GM21447 (cell line): ENCODE results near the gene TMA7B.

Experiments
- ATAC-seq: cut with Tn5 transposase; IDR thresholded peaks from one replicate; pipeline ENCODE4 v1.9.1; 2021; ENCODE audit not compliant: unreplicated experiment

Gene TMA7B

DNA sequence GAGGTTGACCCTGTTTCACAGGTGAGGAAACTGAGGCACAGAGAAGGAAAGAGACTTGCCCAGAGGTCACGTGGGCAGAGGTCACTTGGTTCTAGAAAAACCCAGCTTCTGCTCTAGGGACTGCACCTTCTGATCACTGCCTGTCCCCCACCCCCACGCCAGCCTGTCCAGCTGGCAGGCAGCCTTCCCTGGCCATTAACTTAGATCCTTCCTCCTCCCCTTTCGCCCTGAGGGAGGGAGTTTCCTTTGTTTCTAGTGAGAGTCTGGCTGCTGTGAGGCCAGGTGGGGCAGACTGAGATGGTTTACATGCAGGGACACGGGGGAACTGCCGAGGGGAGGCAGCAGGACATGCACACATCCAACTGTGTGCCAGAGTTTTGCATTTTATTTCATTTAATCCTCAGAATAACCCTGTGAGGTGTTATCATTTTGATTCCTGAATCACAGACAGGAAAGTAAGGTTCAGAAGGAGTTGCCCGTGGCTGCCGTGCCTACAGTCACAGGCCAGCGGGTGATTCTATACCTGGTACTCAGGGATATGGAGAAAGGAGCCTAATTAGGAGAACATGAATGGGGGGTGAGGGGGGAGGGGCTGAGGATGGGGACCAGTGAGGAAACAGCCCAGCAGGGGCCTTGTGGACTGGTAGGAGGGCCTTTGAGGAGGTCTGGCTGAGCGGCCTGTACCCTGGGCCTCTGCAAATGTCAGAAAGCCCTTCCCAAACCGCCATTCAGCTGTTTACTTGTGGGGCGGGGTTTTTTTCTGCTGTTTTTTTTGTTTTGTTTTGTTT lies 37.9 kb downstream of the TMA7B start:
- ATAC-seq, result no peak

DNA sequence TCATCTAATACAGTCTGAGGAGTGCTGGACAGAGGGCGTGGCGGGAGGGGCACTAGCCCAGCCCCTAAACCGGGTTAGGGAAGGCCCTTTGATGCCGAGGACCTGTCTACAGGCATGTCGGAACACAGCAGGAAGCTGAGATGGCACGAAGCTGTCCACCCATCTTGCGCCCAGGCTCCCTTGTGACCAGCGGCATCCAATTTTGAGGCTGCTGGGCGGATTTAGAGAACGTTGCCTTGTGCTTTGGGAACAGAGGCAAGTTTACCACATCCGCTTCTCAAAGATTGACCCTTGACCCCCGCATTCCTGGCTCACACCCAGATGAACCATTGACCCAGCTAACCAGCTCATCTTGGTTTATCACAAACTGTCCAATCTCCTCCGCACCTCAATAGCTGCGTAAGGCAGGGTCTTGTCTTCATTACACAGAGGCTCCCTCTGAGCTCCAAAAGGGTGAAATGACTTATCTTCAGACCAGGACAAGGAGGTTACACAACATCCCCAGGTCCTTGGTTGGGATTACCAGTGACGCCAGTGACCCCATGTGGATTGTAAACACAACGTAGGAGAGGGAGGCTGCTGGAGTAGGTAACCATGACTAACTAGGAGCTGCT lies 39.1 kb downstream of the TMA7B start:
- ATAC-seq, result no peak

DNA sequence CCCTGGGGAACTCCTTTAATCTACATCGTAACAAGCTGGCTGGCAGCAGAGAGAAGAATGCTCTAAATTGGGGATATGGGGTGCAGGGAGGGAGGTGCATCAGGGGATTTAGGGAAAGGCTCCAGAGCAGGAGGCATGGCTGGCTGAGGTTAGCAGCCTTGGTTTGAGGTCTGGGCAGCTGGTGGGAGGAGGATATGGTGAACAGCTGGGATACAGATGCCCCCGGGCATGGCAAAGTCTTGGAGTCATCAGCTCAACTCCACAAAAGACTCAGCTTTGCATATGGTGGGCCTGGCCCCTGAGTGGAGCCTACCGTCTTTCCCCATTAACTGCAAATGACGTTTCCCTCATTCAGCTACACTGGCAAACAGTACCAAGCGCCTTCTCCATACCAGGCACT lies 40.0 kb downstream of the TMA7B start:
- ATAC-seq, result no peak

DNA sequence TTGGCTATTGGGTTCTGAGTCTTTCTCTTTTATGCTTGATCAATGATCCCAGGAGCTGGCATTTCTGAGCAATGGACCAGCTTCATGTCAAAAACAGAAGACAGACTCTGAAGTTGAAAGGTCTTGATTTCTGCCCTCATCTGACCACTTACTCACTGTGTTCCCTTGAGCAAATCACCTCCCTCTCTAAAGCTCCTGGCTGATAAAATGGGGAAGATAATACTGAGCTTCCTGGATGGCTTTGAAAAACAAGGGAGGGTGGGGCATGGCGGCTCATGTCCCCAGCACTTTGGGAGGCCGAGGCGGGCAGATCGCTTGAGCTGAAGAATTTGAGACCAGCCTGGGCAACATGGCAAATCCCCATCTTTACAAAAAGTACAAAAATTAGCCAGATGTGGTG lies 40.9 kb downstream of the TMA7B start:
- ATAC-seq, result no peak

DNA sequence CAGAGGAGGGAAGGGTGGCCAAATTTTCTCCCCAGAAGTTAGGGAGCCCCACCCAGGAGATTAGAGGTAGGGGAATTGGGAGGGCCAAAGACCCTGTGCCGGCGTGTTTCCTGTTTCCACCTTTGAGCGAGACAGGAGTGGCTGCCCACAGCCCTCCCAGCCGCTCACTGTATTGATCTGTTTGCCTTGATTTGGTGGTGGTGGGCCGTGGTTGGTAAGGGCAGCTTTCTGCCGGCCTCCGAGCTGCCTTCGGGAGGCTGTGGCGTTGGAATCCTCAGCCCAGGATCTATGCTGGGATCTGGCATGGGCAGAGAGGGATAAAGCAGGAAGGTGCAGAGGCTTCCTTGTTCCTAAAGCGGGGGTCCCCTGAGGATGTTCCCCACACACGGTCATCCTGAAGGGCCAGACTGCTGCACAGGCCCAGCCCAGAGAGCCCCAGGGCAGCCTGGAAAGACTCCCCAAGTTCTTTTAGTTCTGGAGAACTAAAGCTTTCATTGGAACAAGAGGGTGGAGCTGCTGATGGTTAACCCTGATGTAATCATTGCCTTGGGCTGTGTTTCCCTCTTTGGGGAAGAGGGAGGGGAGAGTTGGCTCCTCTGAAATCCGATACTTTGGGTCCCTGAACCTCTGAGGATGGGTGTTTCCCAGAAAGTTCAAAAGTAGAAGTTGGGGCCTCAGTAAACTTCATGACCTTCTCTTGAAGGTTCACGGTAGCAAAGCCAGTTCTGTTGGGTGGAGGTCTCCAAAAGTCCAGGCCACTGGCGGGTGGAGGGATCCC lies 41.8 kb downstream of the TMA7B start:
- ATAC-seq, result no peak

DNA sequence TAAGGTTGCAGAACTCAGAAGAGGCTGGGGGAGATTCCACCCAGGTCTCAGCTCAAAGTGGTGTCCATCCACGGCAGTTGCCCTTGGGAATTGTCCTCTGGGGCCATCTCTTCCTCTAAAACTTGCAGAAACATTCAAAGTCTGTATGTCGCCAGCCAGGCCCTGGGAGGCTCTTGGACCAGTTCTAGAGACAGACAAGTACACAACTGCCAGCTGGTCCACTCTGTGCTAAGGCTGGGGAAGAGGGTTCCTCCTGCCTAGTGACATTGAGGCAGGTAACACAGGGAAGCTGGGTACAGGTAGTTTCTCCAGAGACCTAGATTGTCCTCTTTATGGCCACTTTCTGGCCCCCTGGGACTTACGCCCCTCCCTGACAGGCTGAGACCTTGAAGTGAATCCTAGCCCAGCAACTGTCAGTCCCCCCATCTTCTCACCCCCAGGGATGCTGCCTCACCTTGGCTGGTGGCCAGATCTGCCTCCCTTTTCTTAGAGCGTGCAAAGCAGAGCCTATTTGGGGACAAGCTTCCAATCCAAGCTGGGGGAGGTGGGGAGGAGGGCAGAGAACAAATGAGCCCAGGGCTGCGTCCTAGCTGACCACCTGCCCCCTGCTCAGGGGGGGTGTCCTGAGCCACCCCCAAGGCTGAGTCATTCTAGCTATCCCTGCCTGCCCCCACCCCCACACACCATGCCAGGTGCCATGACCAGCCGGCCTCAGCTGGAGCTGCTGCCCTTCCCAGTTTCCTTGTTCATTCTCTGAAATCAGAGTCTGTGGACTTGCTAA lies 42.9 kb downstream of the TMA7B start:
- ATAC-seq, result no peak

DNA sequence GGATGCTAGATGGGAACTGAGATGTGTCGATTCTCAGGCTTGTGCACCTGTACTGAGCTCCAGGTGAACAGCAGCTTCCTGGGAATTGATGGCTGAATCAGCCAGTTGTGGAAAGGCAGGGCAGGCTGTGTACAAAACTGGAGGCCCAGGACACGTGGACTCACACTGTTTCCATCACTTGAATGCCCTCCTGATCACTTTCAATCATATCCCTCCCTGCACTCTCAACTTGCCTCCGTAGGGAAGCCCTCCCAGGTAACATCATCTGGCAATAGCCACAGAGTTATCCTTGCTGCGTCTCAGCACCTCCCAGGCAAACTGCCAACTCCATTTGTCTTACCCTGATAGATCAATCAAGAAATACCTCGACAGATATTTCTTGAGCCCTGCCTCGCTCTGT lies 44.6 kb downstream of the TMA7B start:
- ATAC-seq, result no peak

DNA sequence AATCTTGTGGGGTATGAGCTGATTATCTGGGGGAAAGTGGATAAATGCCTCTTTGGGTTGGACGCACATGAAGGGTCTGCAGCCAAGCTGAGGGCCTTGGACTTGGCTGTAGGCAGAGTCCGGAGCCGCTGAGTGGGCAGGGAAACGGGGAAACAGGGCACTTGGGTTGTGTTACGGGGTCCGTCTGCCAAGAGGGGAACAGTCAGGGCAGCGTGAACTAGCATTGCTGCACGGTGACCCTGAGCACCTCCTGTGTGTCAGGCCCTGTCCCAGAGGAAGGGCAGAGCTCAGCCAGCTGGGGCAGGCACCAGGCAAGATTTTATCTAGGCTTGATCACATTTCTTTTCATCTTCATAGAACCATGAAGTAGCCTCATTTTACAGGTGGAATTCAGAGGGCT lies 46.4 kb downstream of the TMA7B start:
- ATAC-seq, result no peak

DNA sequence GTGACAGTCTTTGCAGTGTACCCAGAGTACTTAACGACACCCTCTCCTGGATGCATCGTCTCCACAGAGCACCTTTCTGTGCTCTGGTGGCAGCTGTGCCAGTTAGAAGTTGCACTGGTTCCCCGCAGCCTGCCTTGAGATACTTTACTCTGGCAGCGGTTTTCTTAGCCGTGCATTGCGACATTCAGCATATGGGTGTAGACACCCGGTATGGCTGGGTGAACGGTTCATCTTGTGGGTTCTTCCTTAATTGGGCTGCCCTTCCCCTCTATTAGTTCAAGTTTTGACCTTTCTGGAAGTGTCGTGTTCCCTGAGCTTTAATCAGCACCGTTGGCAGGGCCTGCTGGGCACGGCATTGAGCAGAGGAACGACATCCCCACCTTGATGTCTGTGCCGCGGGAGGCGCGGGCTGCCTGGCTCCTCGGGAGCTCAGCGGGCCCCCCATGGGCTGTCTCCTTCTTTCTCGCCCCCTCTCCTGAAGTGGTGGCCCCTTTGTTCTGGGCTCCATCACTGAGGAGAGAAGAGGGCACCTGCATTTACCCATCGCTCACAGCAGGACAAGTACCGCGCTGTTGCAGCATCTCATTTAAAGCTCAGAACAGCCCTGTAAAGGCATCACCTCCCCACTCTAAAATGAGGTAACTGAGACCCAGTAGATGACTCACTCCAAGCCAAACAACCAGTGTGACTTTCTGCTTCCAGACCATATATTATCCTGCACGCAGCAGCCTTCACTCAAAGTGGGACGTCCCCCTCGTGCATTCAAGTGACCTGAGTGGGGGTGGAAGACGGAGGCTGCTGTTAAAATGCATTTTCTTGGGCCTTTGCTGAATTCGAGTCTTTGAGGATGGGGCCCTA lies 47.9 kb downstream of the TMA7B start:
- ATAC-seq, result no peak

DNA sequence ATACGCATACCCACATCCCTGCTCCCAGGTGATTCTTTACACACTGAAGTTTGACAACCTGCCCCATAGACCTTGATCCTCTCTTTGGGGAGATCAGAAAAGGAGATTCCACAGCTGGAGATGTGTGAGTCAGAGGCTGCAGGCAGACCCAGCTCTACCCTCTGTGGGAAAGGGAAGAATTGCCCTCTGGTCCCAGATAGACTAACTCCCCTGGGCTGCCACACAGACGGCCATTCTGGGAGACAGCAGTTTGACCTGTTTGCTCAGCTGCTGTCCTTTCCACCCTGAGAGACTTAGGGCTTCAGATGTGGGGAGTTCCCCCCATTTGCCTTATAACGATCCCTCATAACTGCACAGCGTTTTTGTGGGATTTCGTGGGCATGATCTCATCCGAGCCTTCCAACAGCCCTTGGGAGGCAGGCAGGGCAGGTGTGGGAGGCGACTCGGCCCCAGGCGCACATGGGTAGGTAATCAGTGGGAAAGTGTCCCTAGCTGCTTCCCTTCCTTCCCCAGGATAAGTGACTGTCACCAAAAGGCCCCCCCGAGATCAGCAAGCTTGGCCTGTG lies 48.6 kb downstream of the TMA7B start:
- ATAC-seq, result no peak

DNA sequence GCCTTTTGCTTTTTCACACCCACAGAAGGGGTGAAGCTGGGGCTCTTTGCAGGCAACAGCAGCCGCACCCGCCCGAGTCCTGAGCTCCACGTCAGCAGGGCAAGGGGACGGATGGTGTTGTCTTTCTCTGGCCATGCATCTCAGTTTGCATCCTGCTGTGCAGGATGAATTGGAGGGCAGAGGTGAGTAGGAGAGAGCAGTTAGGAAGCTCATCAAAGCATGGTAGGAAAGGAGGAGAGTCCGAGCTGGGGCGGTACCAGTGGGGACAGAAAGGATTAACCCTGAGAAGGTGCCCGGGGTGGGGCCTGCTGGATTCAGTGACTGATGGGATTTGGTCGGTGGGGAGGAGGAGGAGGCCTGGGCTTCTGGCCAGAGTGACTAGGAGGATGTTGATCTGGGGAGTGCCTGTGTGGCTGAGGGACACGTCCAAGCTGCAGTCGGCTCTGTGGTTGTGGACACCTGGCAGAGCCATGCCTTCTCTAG lies 49.1 kb downstream of the TMA7B start:
- ATAC-seq, result no peak

DNA sequence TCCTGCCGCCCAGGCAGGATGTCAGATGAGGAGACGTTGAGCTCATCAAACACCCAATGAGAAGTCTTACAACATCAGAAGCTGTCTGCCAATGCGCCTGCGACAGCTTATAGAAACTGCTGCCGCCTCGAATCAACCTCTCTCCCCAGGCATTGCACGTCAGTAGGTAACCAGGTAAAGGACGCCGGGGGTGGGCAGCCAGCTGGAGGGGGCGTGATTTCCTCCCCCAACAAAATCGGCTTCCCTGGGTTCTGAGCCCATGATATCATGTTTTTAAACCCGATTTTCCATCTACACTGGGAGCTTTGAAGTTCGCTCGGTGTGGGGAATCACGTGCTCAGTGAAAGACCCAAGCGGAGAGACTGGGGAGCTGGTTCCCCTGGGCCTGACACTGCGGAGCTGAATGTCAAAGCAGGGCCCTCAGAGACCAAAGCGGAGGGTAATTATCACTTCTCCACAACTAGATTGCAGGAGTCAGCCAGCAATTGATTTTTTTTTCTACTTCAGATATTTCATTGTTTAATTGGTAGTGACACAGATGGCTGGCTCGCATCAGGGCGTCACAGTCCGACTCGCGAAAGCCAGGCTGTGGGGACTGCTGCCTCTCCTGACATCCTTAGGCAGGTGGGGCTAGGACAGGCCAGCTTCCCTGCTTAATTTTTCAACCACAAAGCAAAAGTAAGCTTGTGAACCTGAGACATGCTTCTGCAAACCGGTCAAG lies 49.9 kb downstream of the TMA7B start:
- no peak for ATAC-seq

DNA sequence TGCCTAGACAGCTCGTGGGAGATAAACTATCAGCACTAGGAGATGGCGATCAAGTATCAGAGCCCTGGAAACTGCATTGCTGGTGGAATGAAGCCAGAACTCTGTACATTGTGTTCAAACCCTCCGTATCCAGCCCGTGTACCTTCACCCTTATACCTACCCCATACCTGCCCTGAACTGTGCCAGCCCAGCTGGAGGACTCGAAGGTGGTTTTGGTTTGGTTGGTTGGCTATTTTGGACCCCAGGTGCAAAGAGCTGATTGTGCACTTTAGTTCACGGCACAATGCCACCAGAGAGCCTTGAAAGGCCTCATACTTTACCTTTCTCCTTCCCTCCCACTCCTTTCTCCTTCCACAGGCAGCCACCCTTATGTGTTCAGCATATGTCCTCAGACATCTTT lies 50.5 kb downstream of the TMA7B start:
- ATAC-seq, result no peak
